Breast epithelium (tissue), 3 donors: ENCODE measurements around the gene CES5A.

Experiments used
- POLR2A ChIP-seq: fragments of 450-650 bp; IDR thresholded peaks from one replicate; pipeline ENCODE4 v1.6.1; 2016; ENCODE audit warnings: antibody characterized with exemption, mild to moderate bottlenecking, moderate library complexity
- POLR2AphosphoS5 ChIP-seq, 3 donors: sonication (generic); formaldehyde crosslinking; IDR thresholded peaks; one replicate each; pipeline ENCODE4 v1.6.1; 2017; ENCODE audit warnings: antibody characterized with exemption in 3 of 3
- TF ChIP-seq, protein P1 (sequence below), 3 donors: fragments of 450-650 bp; IDR thresholded peaks; one replicate each; pipeline ENCODE4 v1.5.1; 2016 to 2017; ENCODE audit warnings: antibody characterized with exemption in 3 of 3, mild to moderate bottlenecking in 3 of 3, moderate library complexity in 3 of 3

DNA sequence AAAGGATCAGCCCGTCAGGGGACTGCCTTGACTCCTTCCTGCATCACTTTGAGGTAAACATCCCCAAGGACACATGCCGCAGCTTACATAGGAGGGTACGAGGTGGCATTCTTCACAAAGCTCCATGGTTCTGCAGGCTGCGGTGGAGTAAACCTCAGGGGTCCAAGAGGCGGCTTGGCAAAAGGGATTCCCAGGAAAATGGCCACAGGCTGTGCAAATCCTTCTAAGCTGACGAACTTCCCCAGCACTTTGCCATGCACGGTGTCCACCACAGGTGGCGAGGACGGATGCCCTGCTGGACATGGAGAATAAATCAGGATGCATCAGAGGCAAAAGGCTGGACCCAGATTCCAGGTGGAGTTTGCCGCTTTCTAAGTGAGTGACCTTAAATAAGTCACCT is 46.5 kb downstream of the CES5A start:
- TF ChIP-seq, protein P1, sequence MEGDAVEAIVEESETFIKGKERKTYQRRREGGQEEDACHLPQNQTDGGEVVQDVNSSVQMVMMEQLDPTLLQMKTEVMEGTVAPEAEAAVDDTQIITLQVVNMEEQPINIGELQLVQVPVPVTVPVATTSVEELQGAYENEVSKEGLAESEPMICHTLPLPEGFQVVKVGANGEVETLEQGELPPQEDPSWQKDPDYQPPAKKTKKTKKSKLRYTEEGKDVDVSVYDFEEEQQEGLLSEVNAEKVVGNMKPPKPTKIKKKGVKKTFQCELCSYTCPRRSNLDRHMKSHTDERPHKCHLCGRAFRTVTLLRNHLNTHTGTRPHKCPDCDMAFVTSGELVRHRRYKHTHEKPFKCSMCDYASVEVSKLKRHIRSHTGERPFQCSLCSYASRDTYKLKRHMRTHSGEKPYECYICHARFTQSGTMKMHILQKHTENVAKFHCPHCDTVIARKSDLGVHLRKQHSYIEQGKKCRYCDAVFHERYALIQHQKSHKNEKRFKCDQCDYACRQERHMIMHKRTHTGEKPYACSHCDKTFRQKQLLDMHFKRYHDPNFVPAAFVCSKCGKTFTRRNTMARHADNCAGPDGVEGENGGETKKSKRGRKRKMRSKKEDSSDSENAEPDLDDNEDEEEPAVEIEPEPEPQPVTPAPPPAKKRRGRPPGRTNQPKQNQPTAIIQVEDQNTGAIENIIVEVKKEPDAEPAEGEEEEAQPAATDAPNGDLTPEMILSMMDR (IDR thresholded peaks at IDR 0.05), result no peak
- TF ChIP-seq POLR2A (no peak), POLR2AphosphoS5 (IDR thresholded peaks at IDR 0.05) (no peak)
